Thyroid gland (tissue), 4 donors: ENCODE data around the gene GTPBP4. TPM values are rescaled to one million over a fixed set of nuclear protein-coding genes. Genes with fewer than 3 reads are reported as not detected.

Experiments used
- DNase-seq, 2 donors: peaks; one replicate each; pipeline ENCODE4 v3.0.0-alpha.2; 2019
- H3K27ac ChIP-seq, 3 donors: fragments of 200-600 bp; sonication (generic); 1 replicate in 2 of 3; 2 replicates in 1 of 3; pipeline ENCODE4 v1.5.1; 2016 to 2019; ENCODE audit warnings: mild to moderate bottlenecking in 1 of 3, moderate library complexity in 1 of 3
- H3K27me3 ChIP-seq: fragments of 200-600 bp; sonication (generic); one replicate; pipeline ENCODE4 v1.5.1; 2019
- H3K36me3 ChIP-seq, 2 donors: fragments of 200-600 bp; sonication (generic); one replicate each; pipeline ENCODE4 v1.5.1; 2016 to 2019
- H3K4me1 ChIP-seq, 2 donors: fragments of 200-600 bp; sonication (generic); one replicate each; pipeline ENCODE4 v1.5.1; 2017 to 2019
- H3K4me3 ChIP-seq, 3 donors: fragments of 200-600 bp; sonication (generic); replicated peaks in 1 of 3; 1 replicate in 2 of 3; 2 replicates in 1 of 3; pipeline ENCODE4 v1.5.1; 2016; ENCODE audit warnings: mild to moderate bottlenecking in 1 of 3
- H3K9me3 ChIP-seq: fragments of 200-600 bp; sonication (generic); one replicate; pipeline ENCODE4 v1.5.1; 2017
- CTCF ChIP-seq, 6 experiments: fragments of 200-600 bp in 3 of 6; fragments of 450-650 bp in 3 of 6; sonication (generic) in 3 of 6; IDR thresholded peaks; one replicate each; pipeline ENCODE4 v1.5.1; 2016 to 2019; ENCODE audit warnings: antibody characterized with exemption in 6 of 6, mild to moderate bottlenecking in 2 of 6, inconsistent platforms in 1 of 6, moderate library complexity in 1 of 6
- POLR2A ChIP-seq, 2 donors: fragments of 450-650 bp; IDR thresholded peaks; one replicate each; pipeline ENCODE4 v1.6.1; 2017; ENCODE audit warnings: antibody characterized with exemption in 2 of 2, mild to moderate bottlenecking in 2 of 2, moderate library complexity in 1 of 2
- WGBS, 2 donors: methylation state at CpG; one replicate each; pipeline ENCODE4 v1.1.5; 2017; 5-methylcytosine and 5-hydroxymethylcytosine counted together
- intact Hi-C: fragments of 100-400 bp; cut with DNase I; formaldehyde crosslinking; loops from one replicate; pipeline ENCODE4 v1.15.1; 2023
- total RNA-seq, 4 donors: library from RNA; depleted of rRNA; stranded (reverse); fragments of >200 nt; gene quantifications; one replicate each; pipeline ENCODE4 v1.2.3, GENCODE V29; 2016

GTPBP4 gene
- total RNA-seq, 4 donors from 2014 or later = 12.0 to 24.6 (median 19.8) TPM

- intact Hi-C loops = loop anchor here (10.0 kb wide), 1 partner anchor 159 kb away; no protein-coding TSS in a partner anchor
- 92 to 97% methylated on average over 6 of the region's 6 CpGs for WGBS, 2 donors
- H3K27ac ChIP-seq = no peak overlapping the region
Measured at GRCh38 chr10:983401-983800, 4.8 kb upstream of the GTPBP4 start.

DNA sequence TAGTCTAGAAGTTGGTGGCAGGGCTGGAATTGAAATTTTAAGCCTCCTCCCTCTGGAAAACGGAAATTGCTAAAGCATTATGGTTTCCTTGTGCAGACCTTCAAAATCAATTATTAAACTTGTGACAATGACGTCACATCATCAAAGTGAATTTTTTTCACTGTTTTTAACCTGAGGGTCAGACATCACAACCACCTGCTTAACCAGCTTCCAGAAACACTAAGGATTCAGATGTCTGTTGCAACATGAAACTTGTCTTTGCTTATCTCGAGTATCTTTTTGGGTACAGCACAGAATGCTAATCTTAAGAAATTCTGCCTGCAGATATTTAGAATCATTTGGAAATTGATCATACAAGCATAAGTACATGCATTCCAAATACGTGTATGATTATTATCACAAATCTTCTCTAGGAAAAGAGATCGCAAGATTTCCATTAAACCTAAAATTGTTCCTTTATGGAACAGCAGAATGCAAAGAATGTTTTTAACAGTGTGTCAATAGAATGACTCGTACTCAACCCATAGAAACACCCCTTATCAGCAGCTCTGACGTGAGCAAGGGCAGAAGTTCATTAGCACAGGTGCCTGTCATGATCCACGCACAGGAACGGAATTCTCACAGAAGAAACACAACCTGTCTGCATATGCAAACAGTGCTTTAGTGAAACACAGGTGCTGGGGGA lies 4.1 kb upstream of the GTPBP4 start:
- H3K27me3 ChIP-seq = no peaks in the 10 kb centered on the region
- H3K9me3 ChIP-seq = no peaks in the 10 kb centered on the region
- H3K4me1 ChIP-seq = peaks cover 20 to 29% of the 10 kb centered on the region in 2 donors
- H3K27ac ChIP-seq = no peak overlapping the region
- H3K36me3 ChIP-seq = no peaks in the 10 kb centered on the region
- DNase-seq = no peak
- H3K4me3 ChIP-seq = no peak overlapping the region
- WGBS, 2 donors = 94 to 96% methylated on average over 9 of the region's 9 CpGs
- intact Hi-C loops = loop anchor here (10.0 kb wide), 1 partner anchor 159 kb away; no protein-coding TSS in a partner anchor
- TF ChIP-seq POLR2A (IDR thresholded peaks at IDR 0.05) (no peak), CTCF (IDR thresholded peaks at IDR 0.05) (no peak)

More at GRCh38 chr10:983401-983800, 4.8 kb upstream of the GTPBP4 start:
- Histone ChIP-seq H3K9me3 (no peaks in the 10 kb centered on the region), H3K27me3 (no peaks in the 10 kb centered on the region), H3K4me1 (peaks cover 18 to 27% of the 10 kb centered on the region in 2 donors), H3K36me3 (no peaks in the 10 kb centered on the region), H3K4me3 (no peak overlapping the region)
- DNase-seq = no peak
- TF ChIP-seq CTCF (IDR thresholded peaks at IDR 0.05) (no peak), POLR2A (IDR thresholded peaks at IDR 0.05) (no peak)

GRCh38 chr10:985361-985760 lies 2.9 kb upstream of the GTPBP4 start:
- no peak for DNase-seq
- Histone ChIP-seq H3K9me3 (no peaks in the 10 kb centered on the region), H3K4me3 (no peak overlapping the region), H3K36me3 (no peaks in the 10 kb centered on the region), H3K4me1 (peaks cover 28 to 36% of the 10 kb centered on the region in 2 donors), H3K27me3 (no peaks in the 10 kb centered on the region), H3K27ac (peak overlapping the region; percentile 66 to 85 (median 76))
- TF ChIP-seq POLR2A (IDR thresholded peaks at IDR 0.05) (no peak), CTCF (IDR thresholded peaks at IDR 0.05) (no peak)
- WGBS, 2 donors = 91 to 94% methylated on average over 2 of the region's 2 CpGs
- intact Hi-C loops = loop anchor here (5.0 to 10.0 kb wide), 2 partner anchors 53 to 161 kb away; partner anchors contain the start of gene LARP4B

GRCh38 chr10:986137-986825 lies 2.0 kb upstream of the GTPBP4 start:
- Histone ChIP-seq H3K27ac (peak overlapping the region; percentile 66 to 85 (median 76)), H3K27me3 (no peaks in the 10 kb centered on the region), H3K36me3 (no peaks in the 10 kb centered on the region), H3K4me1 (peaks cover 28 to 36% of the 10 kb centered on the region in 2 donors), H3K4me3 (no peak overlapping the region), H3K9me3 (no peaks in the 10 kb centered on the region)
- peak; percentile 93 to 94 for DNase-seq
- intact Hi-C loops = loop anchor here (5.0 to 10.0 kb wide), 2 partner anchors 54 to 161 kb away; partner anchors contain the start of gene LARP4B
- 24 to 57% methylated on average over 7 of the region's 7 CpGs for WGBS, 2 donors
- peak in 1 of 2 donors; percentile 8 for TF ChIP-seq POLR2A (IDR thresholded peaks at IDR 0.05)
- no peak for TF ChIP-seq CTCF (IDR thresholded peaks at IDR 0.05)
